ENCODE results near the gene TTC24.

The TTC24 gene

GRCh38 chr1:156559797-156560385 lies 19.6 kb upstream of the TTC24 start:
- TF ChIP-seq, protein P1, sequence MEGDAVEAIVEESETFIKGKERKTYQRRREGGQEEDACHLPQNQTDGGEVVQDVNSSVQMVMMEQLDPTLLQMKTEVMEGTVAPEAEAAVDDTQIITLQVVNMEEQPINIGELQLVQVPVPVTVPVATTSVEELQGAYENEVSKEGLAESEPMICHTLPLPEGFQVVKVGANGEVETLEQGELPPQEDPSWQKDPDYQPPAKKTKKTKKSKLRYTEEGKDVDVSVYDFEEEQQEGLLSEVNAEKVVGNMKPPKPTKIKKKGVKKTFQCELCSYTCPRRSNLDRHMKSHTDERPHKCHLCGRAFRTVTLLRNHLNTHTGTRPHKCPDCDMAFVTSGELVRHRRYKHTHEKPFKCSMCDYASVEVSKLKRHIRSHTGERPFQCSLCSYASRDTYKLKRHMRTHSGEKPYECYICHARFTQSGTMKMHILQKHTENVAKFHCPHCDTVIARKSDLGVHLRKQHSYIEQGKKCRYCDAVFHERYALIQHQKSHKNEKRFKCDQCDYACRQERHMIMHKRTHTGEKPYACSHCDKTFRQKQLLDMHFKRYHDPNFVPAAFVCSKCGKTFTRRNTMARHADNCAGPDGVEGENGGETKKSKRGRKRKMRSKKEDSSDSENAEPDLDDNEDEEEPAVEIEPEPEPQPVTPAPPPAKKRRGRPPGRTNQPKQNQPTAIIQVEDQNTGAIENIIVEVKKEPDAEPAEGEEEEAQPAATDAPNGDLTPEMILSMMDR (IDR thresholded peaks at IDR 0.05; ENCODE audit: insufficient read depth, low read depth, low read length, missing control alignments): no peak

GRCh38 chr1:156560585-156561163 lies 18.8 kb upstream of the TTC24 start:
- H3K4me3 ChIP-seq (ENCODE audit: low read depth, low read length): no peak overlapping the region
- no peak for DNase-seq (ENCODE audit: low read depth)
- TF ChIP-seq, protein P1 (IDR thresholded peaks at IDR 0.05; ENCODE audit: insufficient read depth, low read depth, low read length, missing control alignments): no peak

More at GRCh38 chr1:156559797-156560385, 19.6 kb upstream of the TTC24 start:
- no peak overlapping the region for H3K4me3 ChIP-seq (ENCODE audit: low read depth, low read length)
- DNase-seq (ENCODE audit: low read depth): no peak

DNA sequence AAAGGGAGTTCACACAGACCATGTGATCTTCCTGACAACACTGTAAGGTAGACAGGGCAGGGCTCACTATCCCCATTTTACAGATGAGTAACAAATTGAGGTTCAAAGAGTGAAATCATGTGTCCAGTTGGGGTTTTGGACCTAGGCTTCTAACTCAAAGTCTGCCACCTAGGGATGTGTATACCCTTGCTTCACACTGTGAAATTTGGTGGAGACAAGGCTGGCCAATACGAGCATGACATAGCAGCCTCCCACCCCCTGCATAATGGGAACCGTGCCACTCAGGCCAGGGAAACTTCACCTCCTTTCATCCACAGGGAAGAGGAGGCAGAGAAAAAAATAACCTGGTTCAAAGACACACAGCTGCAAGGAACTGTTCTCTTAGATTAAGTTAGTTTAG lies 14.0 kb upstream of the TTC24 start:
- no peak overlapping the region for H3K4me3 ChIP-seq (ENCODE audit: low read depth, low read length)
- DNase-seq (ENCODE audit: low read depth): no peak
- TF ChIP-seq, protein P1 (IDR thresholded peaks at IDR 0.05; ENCODE audit: insufficient read depth, low read depth, low read length, missing control alignments): no peak

- H3K4me3 ChIP-seq (ENCODE audit: low read depth, low read length): no peak overlapping the region
- DNase-seq (ENCODE audit: low read depth): no peak
- TF ChIP-seq, protein P1 (IDR thresholded peaks at IDR 0.05; ENCODE audit: insufficient read depth, low read depth, low read length, missing control alignments): no peak
Measured at GRCh38 chr1:156566436-156566835, 13.1 kb upstream of the TTC24 start.

- TF ChIP-seq, protein P1 (IDR thresholded peaks at IDR 0.05; ENCODE audit: insufficient read depth, low read depth, low read length, missing control alignments): no peak
- H3K4me3 ChIP-seq (ENCODE audit: low read depth, low read length): peak overlapping the region; percentile 83
- no peak for DNase-seq (ENCODE audit: low read depth)
Measured at GRCh38 chr1:156571261-156571852, 8.2 kb upstream of the TTC24 start.

DNA sequence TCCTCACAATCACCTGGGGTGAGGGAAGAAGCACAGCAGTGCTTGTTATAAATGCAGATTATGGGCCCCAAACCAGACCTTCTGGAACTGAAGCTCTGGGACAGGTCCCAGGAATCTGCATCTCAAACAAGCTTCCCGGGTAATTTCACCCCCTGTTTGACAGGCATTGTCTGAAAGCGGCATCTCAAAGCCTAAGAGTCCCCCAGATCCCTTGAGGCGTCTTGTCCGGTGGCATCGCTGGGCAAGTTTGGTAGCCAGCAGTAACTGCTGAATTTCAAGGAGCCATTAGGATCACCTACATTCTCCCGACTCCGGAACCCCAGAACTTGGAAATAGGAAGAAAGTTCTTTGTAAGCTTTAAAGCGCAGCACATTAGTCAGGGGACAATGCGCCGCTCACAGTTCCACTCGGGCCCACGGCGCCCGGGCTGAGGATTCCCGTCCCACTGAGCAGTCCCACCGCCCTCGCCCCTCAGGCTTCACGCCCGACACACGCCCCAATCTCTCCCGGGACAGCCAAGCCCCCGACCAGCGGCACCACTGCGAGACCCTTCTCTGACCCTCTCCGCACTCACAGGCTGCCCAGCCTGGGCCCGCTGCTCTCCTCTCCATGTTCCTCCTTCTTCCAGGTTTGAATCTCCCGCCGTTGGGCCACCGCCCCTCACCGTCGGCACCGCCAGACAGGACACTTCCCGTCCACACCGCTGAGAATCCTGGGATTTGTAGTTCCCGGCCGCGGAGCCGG lies 7.4 kb upstream of the TTC24 start, which contains the start of gene IQGAP3:
IQGAP3 (minus strand) TSS at position 647 of the 744 bp plus-strand sequence; CDS start at position 611, 36 bp downstream.
- TF ChIP-seq, protein P1 (IDR thresholded peaks at IDR 0.05; ENCODE audit: insufficient read depth, low read depth, low read length, missing control alignments): no peak
- peak within 1 kb of the TSS; percentile 83 for H3K4me3 ChIP-seq (ENCODE audit: low read depth, low read length)
- peak; percentile 87 for DNase-seq (ENCODE audit: low read depth)
